H54 (cell line): Measurements from ENCODE around the gene RCAN2.
A peak's percentile ranks its signal among the peaks of the same experiment; 100 is the strongest.
"Not testable (repeated sequence)": the region's sequence is repeated elsewhere in the genome, so short reads cannot be mapped to it uniquely, and the experiment has no call there.

Experiments
- DNase-seq: peaks from one replicate; pipeline ENCODE4 v3.0.0; 2011; ENCODE audit warnings: low spot score, mixed read lengths; ENCODE audit not compliant: insufficient read length
- FAIRE-seq: peaks from 3 replicates; lab custom pipeline; 2011; peaks lifted over from hg19 to GRCh38; lab: Jason Lieb, UNC
- POLR2A ChIP-seq: IDR thresholded peaks from 2 replicates; pipeline ENCODE4 v1.6.1; 2011; ENCODE audit warnings: low read depth, mild to moderate bottlenecking, low read length

Gene RCAN2

DNA sequence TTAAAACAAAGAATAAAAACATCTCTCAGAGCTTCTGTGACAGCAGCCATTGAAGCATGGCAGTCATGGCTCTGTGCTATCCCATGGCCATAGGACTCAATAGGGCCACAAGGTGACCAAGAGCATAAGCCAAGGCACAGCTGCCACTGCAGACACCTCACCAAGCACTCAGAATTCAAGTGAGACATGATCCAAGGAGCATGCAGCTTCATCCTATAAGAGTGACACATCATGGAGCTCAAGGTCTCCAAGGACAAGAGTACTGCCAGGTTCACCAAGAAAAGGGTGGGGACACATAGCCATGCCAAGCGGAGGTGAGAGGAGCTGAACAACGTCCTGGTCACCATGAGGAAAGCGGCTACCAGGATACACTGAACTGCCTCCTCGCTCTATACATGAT lies 53.0 kb downstream of the RCAN2 start:
- FAIRE-seq (no peak), DNase-seq (no peak)
- no peak for TF ChIP-seq POLR2A

DNA sequence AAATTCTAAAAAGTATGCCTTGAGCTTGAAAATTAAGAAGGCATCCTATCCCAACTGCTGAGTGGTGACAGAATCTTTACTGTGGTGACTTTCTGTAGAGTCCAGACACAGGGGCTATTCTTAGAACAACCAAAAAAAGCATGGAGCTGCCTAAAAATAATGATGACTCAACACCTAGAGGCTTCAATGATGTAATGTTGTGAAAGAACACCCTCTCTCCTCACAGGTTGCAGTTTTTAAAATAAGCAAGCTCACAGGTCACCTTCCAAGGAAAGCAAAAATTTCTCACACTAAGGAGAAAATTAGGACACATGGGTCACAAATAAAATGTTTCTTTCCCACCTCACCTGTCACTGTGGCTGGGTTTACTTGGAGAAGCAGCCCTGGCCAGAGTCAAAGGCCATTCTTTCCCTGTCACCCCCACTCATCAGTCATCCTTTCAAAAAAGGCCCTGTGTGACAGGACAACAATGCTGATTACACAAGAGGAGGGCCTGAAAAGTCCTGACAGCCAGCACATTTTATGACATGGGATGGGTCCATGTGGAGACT lies 53.5 kb downstream of the RCAN2 start:
- no peak for DNase-seq
- no peak for TF ChIP-seq POLR2A
- FAIRE-seq, result no peak

DNA sequence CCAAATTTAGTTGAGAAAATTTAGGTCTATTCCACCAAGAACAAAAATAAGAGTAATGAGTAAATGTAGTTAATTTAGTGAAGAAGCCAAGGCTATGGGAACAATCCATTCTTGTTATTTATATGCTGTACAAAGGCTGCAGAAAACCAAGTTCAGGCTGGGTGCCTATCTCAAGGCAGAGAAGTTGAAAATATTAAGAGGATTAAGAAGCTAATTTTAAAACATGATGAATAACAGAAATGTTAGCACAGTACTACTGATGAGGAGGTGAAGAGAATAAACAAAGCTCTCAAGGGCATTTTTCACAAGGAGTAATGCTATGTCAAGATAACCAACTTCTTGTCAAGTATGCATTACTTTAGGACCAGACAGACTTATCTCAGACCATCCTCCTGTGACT lies 68.6 kb downstream of the RCAN2 start:
- DNase-seq (no peak), FAIRE-seq (no peak)

DNA sequence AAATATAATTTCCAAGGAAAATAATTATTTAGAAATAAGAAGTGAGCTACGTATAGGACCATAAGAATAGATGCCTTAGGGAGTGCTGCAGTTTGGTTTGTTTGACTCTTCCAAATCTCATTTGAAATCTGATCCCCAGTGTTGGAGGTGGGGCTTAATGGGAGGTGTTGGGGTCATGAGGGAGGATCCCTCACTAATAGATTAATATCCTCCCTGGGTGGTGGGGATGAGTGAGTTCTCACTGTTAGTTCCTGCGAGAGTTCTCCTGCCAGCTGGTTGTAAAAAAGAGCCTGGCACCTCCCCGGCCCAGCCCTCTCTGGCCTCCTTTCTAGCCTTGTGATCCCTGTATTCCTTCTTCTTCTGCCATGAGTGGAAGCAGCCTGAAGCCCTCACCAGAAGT lies 69.3 kb downstream of the RCAN2 start:
- DNase-seq (no peak), FAIRE-seq (no peak)
- no peak for TF ChIP-seq POLR2A

More for the DNA sequence above, 68.6 kb downstream of the RCAN2 start:
- TF ChIP-seq POLR2A, result no peak

DNA sequence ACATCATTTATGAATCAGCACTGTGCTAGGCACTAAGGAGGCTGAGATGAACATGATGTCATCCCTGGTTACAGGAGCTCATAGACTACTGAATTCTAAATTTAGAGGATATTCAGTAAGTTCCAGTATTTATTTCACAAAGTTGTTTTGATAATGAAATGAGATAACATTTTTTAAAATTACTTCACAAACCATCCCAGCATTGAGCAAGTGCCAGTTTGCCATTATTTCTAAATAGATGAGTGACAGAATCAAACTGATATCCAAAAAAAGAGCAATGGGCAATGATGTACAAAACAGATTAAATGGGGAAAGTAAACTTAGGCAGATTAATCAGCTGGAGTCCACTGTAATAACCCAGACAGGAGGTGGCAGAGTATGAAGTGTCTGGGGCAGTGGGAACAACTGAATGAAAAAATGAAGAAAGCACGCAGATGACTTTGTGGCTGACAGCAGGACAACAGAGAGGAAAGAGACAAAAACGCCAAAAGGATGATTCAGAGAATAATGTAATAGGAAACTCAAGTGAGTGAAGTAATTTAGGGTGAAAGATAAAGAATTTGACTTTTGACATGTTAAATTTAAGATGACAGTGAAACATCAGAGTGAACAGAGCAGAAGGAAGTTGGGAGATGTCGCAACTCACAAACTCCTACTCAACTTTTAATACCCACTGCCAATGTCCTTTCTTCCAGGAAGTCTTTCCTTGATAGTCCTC lies 70.2 kb downstream of the RCAN2 start:
- DNase-seq (no peak), FAIRE-seq (no peak)
- TF ChIP-seq POLR2A, result no peak

DNA sequence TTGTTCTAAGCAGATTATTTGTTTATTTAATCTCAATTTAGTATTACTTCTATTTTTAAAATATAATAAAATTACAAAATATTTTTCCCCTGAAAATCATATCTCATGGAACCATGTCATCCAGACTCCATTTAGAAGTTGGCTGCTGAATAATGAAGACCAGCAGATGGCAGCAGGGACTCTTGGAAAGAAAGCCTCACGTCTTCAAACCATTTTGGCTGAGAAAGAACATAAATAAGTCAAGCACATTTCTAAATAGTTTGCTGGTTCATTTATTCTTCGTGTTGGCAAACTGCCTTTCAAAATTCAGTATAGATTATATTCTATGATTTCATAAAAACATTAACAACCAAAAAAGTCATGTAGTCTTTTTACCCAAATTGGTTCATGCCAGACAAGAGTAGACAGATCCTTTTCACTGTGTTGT lies 71.7 kb downstream of the RCAN2 start:
- TF ChIP-seq POLR2A, result no peak
- DNase-seq (peak; percentile 24), FAIRE-seq (no peak)

DNA sequence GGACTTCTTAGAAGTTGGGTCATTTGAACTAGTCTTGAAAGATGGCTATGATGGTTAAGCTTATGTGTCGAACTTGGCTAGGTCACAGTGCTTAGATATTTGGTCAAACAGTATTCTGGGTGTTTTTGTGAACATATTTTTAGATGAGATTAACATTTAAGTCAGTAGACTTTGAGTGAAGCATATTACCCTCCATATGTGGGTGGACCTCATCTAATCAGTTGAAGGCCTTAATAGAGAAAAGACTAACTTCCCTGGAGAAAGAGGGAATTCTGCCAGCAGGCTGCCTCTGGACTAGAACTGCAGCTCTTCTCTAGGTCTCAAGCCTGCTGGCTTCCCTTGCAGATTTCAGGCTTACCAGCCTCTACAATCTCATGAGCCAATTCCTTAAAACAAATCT lies 76.9 kb downstream of the RCAN2 start:
- no peak for DNase-seq
- no peak for FAIRE-seq
- no peak for TF ChIP-seq POLR2A

DNA sequence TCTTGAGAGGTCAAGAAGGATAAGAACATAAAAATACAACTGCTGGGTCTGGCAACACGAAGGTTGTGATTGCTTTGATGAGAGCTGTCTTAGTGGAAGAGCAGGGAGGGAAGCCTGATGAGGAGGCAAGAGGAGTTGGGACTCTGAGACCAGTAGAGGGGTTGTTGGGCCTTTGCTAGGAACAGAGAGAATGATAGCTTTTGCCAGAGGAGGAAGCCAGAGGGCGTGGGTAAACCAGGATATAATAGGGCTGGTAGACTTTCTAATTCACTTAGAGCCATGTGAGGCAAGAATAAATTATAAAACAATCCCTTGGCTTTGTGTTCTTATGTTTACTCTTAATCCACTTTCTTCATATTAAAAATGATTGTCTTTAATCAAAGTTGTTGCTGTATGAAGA lies 78.6 kb downstream of the RCAN2 start:
- DNase-seq, result no peak
- no peak for TF ChIP-seq POLR2A
- no peak for FAIRE-seq

DNA sequence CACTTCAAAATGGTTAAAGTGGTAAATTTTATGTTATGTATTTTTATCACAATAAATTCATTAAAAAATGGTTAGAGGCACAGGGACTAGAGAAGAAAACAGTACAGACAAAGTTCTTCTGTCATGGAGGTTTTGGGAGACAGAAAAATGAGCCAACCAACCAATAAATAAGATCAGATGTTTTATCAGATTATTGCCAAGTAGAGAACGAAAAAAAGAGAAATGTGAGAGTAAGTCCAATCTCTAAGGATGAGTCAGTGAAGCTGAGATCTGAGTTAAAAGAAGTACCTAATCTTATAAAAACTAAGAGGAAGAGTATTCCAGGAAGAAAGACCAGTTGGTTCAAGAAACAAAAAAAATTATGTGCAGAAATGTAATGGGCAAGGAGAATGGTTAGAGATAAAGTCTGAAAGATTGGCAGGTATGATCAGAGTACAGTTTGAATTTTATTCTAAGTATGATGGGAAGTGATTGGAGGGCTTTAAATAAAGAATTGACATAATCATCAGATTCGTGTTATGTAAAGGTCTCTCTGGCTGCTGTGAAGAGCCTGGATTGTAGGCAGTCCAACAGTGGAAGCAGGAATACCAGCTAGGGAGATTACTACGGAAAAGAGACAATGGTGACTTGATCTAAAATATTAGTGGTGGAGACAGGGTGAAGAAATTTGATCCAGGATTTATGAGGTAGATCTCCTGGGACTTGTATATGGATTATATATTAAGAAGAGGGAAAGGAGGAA lies 79.6 kb downstream of the RCAN2 start:
- FAIRE-seq (no peak), DNase-seq (no peak)
- no peak for TF ChIP-seq POLR2A

DNA sequence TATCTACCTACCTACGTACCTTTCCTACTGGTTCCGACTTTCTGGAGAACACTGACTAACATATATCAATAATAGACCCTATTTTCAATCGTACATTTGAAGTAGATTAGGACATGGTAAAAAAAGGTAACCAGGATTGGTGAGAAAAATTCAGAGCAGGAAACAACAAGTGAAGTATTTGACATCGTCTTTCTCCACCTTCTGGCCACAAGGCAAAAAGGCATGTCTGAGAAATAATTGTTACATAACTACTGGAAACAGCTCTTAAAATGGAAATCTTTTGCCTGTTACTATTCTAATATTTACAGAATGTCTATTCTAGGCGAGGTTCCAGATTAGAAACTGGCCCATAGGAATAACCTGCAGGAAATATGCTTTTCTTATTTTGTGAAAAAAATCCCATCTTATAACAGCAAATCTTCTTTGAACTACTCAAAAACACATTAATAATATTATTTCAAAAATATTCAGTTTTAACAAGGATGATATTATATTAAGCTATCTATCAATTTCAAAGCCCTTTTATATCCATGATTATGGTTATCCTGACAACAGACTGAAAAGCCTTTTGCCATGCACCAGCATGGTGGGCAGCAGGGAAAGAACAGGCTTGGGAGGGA lies 80.8 kb downstream of the RCAN2 start:
- DNase-seq, result no peak
- TF ChIP-seq POLR2A, result no peak
- no peak for FAIRE-seq

DNA sequence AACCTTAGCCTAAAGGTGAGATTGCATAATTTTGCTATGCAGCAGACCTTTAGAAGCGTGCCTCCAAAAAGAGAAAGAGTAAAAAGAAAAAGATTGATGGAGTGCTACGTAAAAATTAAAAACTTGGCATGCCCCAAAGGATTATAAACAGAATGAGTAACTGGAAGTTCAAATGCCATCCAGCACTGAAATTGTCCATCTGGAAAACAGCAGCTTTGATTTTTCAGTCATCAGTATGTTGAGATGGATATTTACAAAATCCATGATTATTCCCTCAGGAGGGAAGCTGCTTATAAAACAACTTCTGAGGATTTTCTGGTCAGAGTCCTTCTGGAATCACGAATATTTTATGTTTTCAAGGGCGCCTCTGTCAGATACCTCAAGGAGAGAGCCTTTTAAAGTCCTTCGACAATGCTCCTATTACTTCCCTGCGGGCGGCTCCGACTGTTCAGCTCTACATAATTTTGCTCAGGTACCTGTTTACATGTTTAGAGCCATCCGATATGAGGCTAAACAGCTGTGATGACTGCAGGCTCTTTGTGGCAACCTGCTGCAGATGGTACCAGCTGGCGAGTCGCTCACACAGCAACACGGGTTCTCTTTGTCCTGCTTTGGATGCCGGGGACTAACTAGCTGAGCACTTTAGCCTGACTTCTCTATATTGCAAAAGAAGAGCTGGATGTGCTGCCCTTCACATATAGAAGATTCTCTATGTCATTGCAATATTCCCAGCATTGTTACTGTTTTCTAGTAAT lies 83.3 kb downstream of the RCAN2 start:
- DNase-seq, result no peak
- TF ChIP-seq POLR2A, result no peak
- FAIRE-seq, result no peak

DNA sequence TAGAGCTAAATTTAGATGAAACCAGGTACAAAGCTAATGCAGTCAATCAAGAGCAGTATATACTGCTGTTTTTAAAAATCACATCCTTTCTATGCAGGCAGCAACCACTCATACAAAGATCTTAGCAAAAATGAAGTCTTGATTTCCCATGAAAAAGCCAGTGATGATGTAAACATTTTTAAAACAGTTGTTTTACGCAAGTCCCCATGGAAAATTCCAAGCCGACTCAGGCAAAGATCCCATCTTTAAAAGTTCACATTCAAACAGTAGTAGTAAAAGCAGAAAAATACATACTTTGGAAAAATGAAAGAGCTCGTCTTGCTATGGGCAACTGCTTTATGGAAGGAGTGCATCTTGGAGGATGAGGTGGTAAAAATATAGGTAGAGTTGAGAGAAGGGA lies 84.0 kb downstream of the RCAN2 start:
- FAIRE-seq (no peak), DNase-seq (no peak)
- no peak for TF ChIP-seq POLR2A

DNA sequence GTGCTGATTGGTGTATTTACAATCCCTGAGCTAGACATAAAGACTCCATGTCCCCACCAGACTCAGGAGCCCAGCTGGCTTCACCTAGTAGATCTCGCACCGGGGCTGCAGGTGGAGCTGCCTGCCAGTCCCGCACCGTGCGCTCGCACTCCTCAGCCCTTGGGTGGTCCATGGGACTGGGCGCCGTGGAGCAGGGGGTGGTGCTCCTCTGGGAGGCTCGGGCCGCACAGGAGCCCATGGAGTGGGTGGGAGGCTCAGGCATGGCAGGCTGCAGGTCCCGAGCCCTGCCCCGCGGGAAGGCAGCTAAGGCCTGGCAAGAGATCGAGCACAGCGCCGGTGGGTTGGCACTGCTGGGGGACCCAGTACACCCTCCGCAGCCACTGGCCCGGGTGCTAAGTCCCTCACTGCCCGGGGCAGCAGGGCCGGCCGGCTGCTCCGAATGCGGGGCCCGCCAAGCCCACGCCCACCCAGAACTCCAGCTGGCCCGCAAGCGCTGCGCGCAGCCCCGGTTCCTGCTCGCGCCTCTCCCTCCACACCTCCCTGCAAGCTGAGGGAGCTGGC lies 85.5 kb downstream of the RCAN2 start:
- FAIRE-seq, DNase-seq: not testable (repeated sequence)
